K562 (cell line): ENCODE data around the gene ROPN1L. TPM values are rescaled to one million over a fixed set of nuclear protein-coding genes. Genes with fewer than 3 reads are reported as not detected.

Experiments used
- ATAC-seq: fragments of 200-7000 bp; cut with Tn5 transposase; 3 replicates; pipeline ENCODE4 v1.9.1; 2020; ENCODE audit warnings: moderate library complexity
- BruUV-seq: library from RNA; stranded (reverse); fragments of 400-500 nt; replicated peaks from 2 replicates; lab custom pipeline; 2021; lab: Mats Ljungman, UMichigan
- CTCF ChIA-PET: fragments of 300-600 bp; formaldehyde crosslinking; extraction: SDS; loops from one replicate; lab custom pipeline; 2021; ENCODE audit warnings: low intra/inter-chr PET ratio; lab: Yijun Ruan, JAX
- POLR2A ChIA-PET: fragments of 300-600, 350-650 bp; sonication (Branson Sonifier 250); formaldehyde crosslinking; extraction: SDS; loops from one replicate; lab custom pipeline; 2021; ENCODE audit warnings: antibody characterized with exemption, inconsistent platforms; lab: Yijun Ruan, JAX
- DNase-seq, 4 experiments: peaks; one replicate each; pipeline versions ENCODE4 v3.0.0 to v3.0.0-alpha.2; 2011 to 2018; ENCODE audit warnings: low spot score in 3 of 4, mixed read lengths in 3 of 4; ENCODE audit errors: extremely low read depth in 1 of 4
- FAIRE-seq: peaks from 2 replicates; lab custom pipeline; 2011; peaks lifted over from hg19 to GRCh38; lab: Jason Lieb, UNC
- H2AFZ ChIP-seq: 2 replicates; pipeline ENCODE4 v1.6.0; 2011; ENCODE audit warnings: low read depth, low read length, control low read depth, inconsistent platforms
- H3K27ac ChIP-seq: fragments of 200-600 bp; 3 replicates; pipeline ENCODE4 v1.8.0; 2011; ENCODE audit warnings: low read depth, mild to moderate bottlenecking, control low read depth, inconsistent platforms, low read length, moderate library complexity, mixed read lengths; ENCODE audit errors: extremely low read depth
- H3K27me3 ChIP-seq, 2 experiments: fragments of 300-600 bp in 1 of 2; 2 replicates in 1 of 2; 3 replicates in 1 of 2; pipeline versions ENCODE4 v1.6.0 to v1.8.0; 2011; ENCODE audit warnings: inconsistent platforms in 2 of 2, low read length in 2 of 2, mild to moderate bottlenecking in 1 of 2, mixed read lengths in 1 of 2, moderate library complexity in 1 of 2; ENCODE audit not compliant: control insufficient read depth in 2 of 2, insufficient read depth in 2 of 2
- H3K36me3 ChIP-seq: fragments of 300-600 bp; 3 replicates; pipeline ENCODE4 v1.8.0; 2011; ENCODE audit warnings: mild to moderate bottlenecking, low read length, inconsistent platforms; ENCODE audit not compliant: control insufficient read depth, insufficient read depth
- H3K4me1 ChIP-seq, 2 experiments: fragments of 200-600 bp in 1 of 2; replicated peaks in 1 of 2; 2 replicates in 1 of 2; 3 replicates in 1 of 2; pipeline versions ENCODE4 v1.5.1 to v1.8.0; 2011; ENCODE audit warnings: inconsistent platforms in 2 of 2, low read length in 2 of 2, mild to moderate bottlenecking in 1 of 2, mixed read lengths in 1 of 2, moderate library complexity in 1 of 2; ENCODE audit not compliant: control insufficient read depth in 2 of 2, insufficient read depth in 2 of 2
- H3K4me2 ChIP-seq: 2 replicates; pipeline ENCODE4 v1.6.1; 2011; ENCODE audit warnings: low read length, control low read depth, inconsistent platforms, mixed read lengths; ENCODE audit not compliant: insufficient read depth
- H3K4me3 ChIP-seq: fragments of 200-600 bp; sonication (generic), shearing (Covaris generic); 2 replicates; pipeline ENCODE4 v1.5.1; 2016; ENCODE audit warnings: control low read depth, inconsistent platforms
- H3K79me2 ChIP-seq: fragments of 200-600 bp; 3 replicates; pipeline ENCODE4 v1.8.0; 2011; ENCODE audit warnings: low read length, inconsistent platforms; ENCODE audit not compliant: control insufficient read depth, insufficient read depth
- H3K9ac ChIP-seq, 2 experiments: 2 replicates each; pipeline versions ENCODE4 v1.6.0 to v1.6.1; 2011; ENCODE audit warnings: low read depth in 2 of 2, low read length in 2 of 2, control low read depth in 1 of 2, inconsistent platforms in 1 of 2, mild to moderate bottlenecking in 1 of 2, mixed read lengths in 1 of 2; ENCODE audit not compliant: insufficient read depth in 1 of 2
- H3K9me1 ChIP-seq: one replicate; pipeline ENCODE4 v1.6.0; 2011; ENCODE audit warnings: inconsistent platforms, mild to moderate bottlenecking, low read length, moderate library complexity; ENCODE audit not compliant: control insufficient read depth, insufficient read depth
- H3K9me3 ChIP-seq: replicated peaks from 2 replicates; pipeline ENCODE4 v1.5.1; 2011; ENCODE audit warnings: low read depth, low read length, inconsistent platforms; ENCODE audit not compliant: control insufficient read depth, insufficient read depth
- H4K20me1 ChIP-seq: replicated peaks from 2 replicates; pipeline ENCODE4 v1.6.1; 2011; ENCODE audit warnings: low read length, inconsistent platforms, mixed read lengths; ENCODE audit not compliant: control insufficient read depth, insufficient read depth
- CAMTA2 ChIP-seq: fragments of 250-450 bp; sonication (Bioruptor Pico); conservative IDR thresholded peaks from 2 replicates; pipeline ENCODE4 v1.5.1; 2022
- ELF1 ChIP-seq: fragments of 200-800 bp; sonication (Bioruptor generic); IDR thresholded peaks from 2 replicates; pipeline ENCODE4 v1.6.1; 2016; ENCODE audit warnings: missing genetic modification characterization, missing compliant biosample characterization
- HDAC1 ChIP-seq, 2 experiments: fragments of 450-650 bp; IDR thresholded peaks; 2 replicates each; pipeline ENCODE4 v1.6.1; 2016 to 2017; ENCODE audit warnings: inconsistent platforms in 1 of 2, mild to moderate bottlenecking in 1 of 2, moderate library complexity in 1 of 2
- HOXB6 ChIP-seq: fragments of 250-450 bp; sonication (Bioruptor Pico); IDR thresholded peaks from 2 replicates; pipeline ENCODE4 v1.5.1; 2022; ENCODE audit warnings: mild to moderate bottlenecking, borderline replicate concordance
- KAT7 ChIP-seq: sonication (generic); formaldehyde crosslinking; IDR thresholded peaks from 2 replicates; pipeline ENCODE4 v1.8.0; 2022; ENCODE audit warnings: missing genetic modification reagents, mild to moderate bottlenecking, borderline replicate concordance
- NFATC3 ChIP-seq: fragments of 450-650 bp; IDR thresholded peaks from 2 replicates; pipeline ENCODE4 v1.6.1; 2017; ENCODE audit warnings: mild to moderate bottlenecking
- NFE2 ChIP-seq: IDR thresholded peaks from 2 replicates; pipeline ENCODE4 v1.6.1; 2014; ENCODE audit warnings: antibody characterized with exemption, low read depth
- NFYB ChIP-seq: IDR thresholded peaks from 2 replicates; pipeline ENCODE4 v1.6.1; 2011; ENCODE audit warnings: mild to moderate bottlenecking, moderate library complexity; ENCODE audit not compliant: insufficient read length; ENCODE audit errors: extremely low read depth
- NRF1 ChIP-seq, 2 experiments: fragments of 450-650 bp; IDR thresholded peaks in 1 of 2; conservative IDR thresholded peaks in 1 of 2; 2 replicates each; pipeline ENCODE4 v1.6.1; 2014; ENCODE audit warnings: mild to moderate bottlenecking in 2 of 2
- TCFL5 ChIP-seq: fragments of 250-450 bp; sonication (Bioruptor Pico); conservative IDR thresholded peaks from 2 replicates; pipeline ENCODE4 v1.6.1; 2021; ENCODE audit warnings: mild to moderate bottlenecking, moderate library complexity, matching md5 sums
- TEAD1 ChIP-seq, 2 experiments: fragments of 450-650 bp in 1 of 2; sonication (generic) in 1 of 2; formaldehyde crosslinking; IDR thresholded peaks; 2 replicates each; pipeline versions ENCODE4 v1.4.0 to v1.8.0; 2020 to 2022; ENCODE audit warnings: mild to moderate bottlenecking in 2 of 2, missing genetic modification reagents in 1 of 2
- U2AF2 ChIP-seq: fragments of 200-400 bp; formaldehyde crosslinking; optimal IDR thresholded peaks from 2 replicates; pipeline ENCODE3; 2017; ENCODE audit warnings: low read depth, mild to moderate bottlenecking, low read length
- ZNF121 ChIP-seq: sonication (generic); formaldehyde crosslinking; conservative IDR thresholded peaks from 2 replicates; pipeline ENCODE4 v1.8.0; 2022; ENCODE audit warnings: missing genetic modification reagents
- ZNF644 ChIP-seq: fragments of 200-800 bp; sonication (Bioruptor generic); IDR thresholded peaks from 2 replicates; pipeline ENCODE4 v1.6.1; 2016; ENCODE audit warnings: low read depth, missing genetic modification characterization, missing compliant biosample characterization
- ZNF717 ChIP-seq: fragments of 250-450 bp; sonication (Bioruptor Pico); IDR thresholded peaks from 2 replicates; pipeline ENCODE4 v1.5.0; 2021
- WGBS: fragments of 100-300 bp; shearing (Covaris generic); methylation state at CpG from one replicate; pipeline ENCODE4 v1.1.6; 2016; ENCODE audit warnings: low coverage, mixed read lengths; ENCODE audit not compliant: insufficient coverage; ENCODE audit errors: missing lambda C conversion rate; 5-methylcytosine and 5-hydroxymethylcytosine counted together
- in situ Hi-C: fragments of 300-500 bp; cut with MboI; formaldehyde crosslinking; loops from 4 replicates; pipeline ENCODE4 v1.15.0; 2018; ENCODE audit warnings: inconsistent platforms, mixed read lengths
- intact Hi-C: fragments of 100-400 bp; cut with micrococcal nuclease; formaldehyde crosslinking; loops from 2 replicates; pipeline ENCODE4 v1.14.2; 2022
- polyA plus RNA-seq, 8 experiments: library from polyadenylated mRNA; depleted of rRNA in 4 of 8; stranded (reverse) in 5 of 8; unstranded in 3 of 8; fragments of >200 nt; fragmentation: Nextera tagmentation in 2 of 8; fragmentation: Illumina TruSeq in 1 of 8; extraction: Ambion mirVana in 2 of 8; extraction: Trizol in 1 of 8; gene quantifications; 2 replicates each; pipeline versions ENCODE4 v1.2.1 to v1.2.3, GENCODE V29; 2011 to 2014; ENCODE audit warnings: inconsistent platforms in 1 of 8, missing spikeins in 1 of 8
- total RNA-seq, 7 experiments: library from RNA; depleted of rRNA in 6 of 7; stranded (reverse); fragments of >200 nt in 6 of 7; fragmentation: Illumina TruSeq in 2 of 7; extraction: Trizol in 2 of 7; gene quantifications; 2 replicates each; pipeline versions ENCODE4 v1.2.1 to v1.2.3, GENCODE V29; 2011 to 2021; ENCODE audit warnings: low replicate concordance in 1 of 7
- TF ChIP-seq, protein P1 (sequence below): fragments of 450-650 bp; IDR thresholded peaks from 2 replicates; pipeline ENCODE4 v1.6.1; 2016; ENCODE audit warnings: borderline replicate concordance

ROPN1L gene
- total and polyA plus RNA-seq, 9 of the 15 experiments (the other 6 are each of a cell fraction or from before 2014, with no cell fraction given) = 0.04 to 0.85 (median 0.24) TPM; not detected in 3

DNA sequence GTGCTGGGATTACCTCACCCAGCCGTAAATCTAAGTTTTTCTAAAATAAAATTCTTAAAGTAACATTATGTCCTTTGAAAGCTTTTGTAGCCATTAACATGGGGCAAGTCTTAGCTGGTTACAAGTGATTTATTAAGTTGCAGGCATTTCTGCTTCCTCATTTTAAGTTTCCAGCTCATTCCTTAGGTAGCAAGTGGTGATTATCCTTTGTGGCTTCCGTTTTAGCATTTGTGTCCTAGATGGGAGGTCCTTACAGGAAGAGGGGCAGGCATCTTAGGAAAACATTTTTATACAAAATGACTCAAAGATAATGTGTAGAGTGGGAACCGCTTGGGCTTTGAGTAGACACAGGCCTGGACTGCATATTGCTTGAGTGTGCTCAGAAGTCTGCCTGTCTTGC, 35.0 kb upstream of the ROPN1L start:
- Histone ChIP-seq H2AFZ (no peak overlapping the region), H3K4me1 (no peaks in the 10 kb centered on the region), H3K9ac (no peak overlapping the region), H3K27ac (no peak overlapping the region), H3K4me3 (no peak overlapping the region), H4K20me1 (no peaks in the 10 kb centered on the region), H3K27me3 (no peaks in the 10 kb centered on the region), H3K9me1 (no peaks in the 10 kb centered on the region), H3K36me3 (peaks cover 97% of the 10 kb centered on the region), H3K4me2 (no peak overlapping the region), H3K79me2 (peaks cover 12% of the 10 kb centered on the region), H3K9me3 (no peaks in the 10 kb centered on the region)
- FAIRE-seq (no peak), ATAC-seq (no peak), DNase-seq (no peak)
- CTCF ChIA-PET = no interaction called here
- BruUV-seq = no TSS peak
- intact Hi-C loops (no loop called here), in situ Hi-C loops (no loop called here)
- POLR2A ChIA-PET = interaction anchor here (0.7 to 1.5 kb wide), 3 partner anchors 10 to 143 kb away, joined by 3 read pairs; no protein-coding TSS in a partner anchor
- 94% methylated on average over 3 of the region's 3 CpGs for WGBS
- TF ChIP-seq, protein P1, sequence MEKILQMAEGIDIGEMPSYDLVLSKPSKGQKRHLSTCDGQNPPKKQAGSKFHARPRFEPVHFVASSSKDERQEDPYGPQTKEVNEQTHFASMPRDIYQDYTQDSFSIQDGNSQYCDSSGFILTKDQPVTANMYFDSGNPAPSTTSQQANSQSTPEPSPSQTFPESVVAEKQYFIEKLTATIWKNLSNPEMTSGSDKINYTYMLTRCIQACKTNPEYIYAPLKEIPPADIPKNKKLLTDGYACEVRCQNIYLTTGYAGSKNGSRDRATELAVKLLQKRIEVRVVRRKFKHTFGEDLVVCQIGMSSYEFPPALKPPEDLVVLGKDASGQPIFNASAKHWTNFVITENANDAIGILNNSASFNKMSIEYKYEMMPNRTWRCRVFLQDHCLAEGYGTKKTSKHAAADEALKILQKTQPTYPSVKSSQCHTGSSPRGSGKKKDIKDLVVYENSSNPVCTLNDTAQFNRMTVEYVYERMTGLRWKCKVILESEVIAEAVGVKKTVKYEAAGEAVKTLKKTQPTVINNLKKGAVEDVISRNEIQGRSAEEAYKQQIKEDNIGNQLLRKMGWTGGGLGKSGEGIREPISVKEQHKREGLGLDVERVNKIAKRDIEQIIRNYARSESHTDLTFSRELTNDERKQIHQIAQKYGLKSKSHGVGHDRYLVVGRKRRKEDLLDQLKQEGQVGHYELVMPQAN = no peak
- TF ChIP-seq NFATC3 (no peak), U2AF2 (no peak), TEAD1 (CRISPR knock-in tag; IDR thresholded peaks at IDR 0.05) (no peak), ZNF644 (tag) (no peak), HOXB6 (CRISPR knock-in tag) (no peak), NFE2 (no peak), ZNF717 (no peak), ELF1 (no peak), TCFL5 (CRISPR knock-in tag) (no peak), ZNF121 (no peak), KAT7 (no peak), CAMTA2 (CRISPR knock-in tag) (no peak), HDAC1 (IDR thresholded peaks at IDR 0.05) (no peak), NRF1 (conservative IDR thresholded peaks at IDR 0.05 in 1 of 2, IDR thresholded peaks at IDR 0.05 in 1 of 2) (no peak), NFYB (no peak)
